ENCODE data around the gene NUP58. TPM values are rescaled to one million over a fixed set of nuclear protein-coding genes. Genes with fewer than 3 reads are reported as not detected.

The NUP58 gene
- total RNA-seq, 1 donor from 2014 or later: 27.4 TPM

DNA sequence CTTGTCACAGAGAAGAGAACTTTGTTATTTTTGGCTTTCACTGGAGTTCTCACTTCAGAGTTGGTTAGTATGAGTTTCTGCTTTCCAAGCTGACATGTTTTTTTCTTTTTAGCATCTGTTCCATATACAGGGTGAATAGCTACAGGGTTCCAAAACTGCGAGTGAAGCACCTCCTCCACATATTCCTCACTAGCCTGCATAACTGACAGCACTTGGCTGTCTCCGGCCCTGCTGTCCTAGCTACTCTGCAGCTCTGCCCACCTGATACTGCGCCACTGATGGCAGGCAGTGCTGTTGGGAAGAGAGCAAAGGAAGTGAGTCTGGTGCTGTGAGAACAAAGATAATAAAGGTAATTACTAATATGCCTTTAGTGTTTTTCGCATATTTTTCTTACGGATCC is 77.1 kb downstream of the NUP58 start:
- ATAC-seq: no peak

GRCh38 chr13:25379011-25379410 is 77.6 kb downstream of the NUP58 start:
- no peak for ATAC-seq

- no peak for ATAC-seq
Observed at GRCh38 chr13:25380082-25380481, 78.7 kb downstream of the NUP58 start.

- ATAC-seq: no peak
Observed at GRCh38 chr13:25380741-25381324, 79.4 kb downstream of the NUP58 start.

DNA sequence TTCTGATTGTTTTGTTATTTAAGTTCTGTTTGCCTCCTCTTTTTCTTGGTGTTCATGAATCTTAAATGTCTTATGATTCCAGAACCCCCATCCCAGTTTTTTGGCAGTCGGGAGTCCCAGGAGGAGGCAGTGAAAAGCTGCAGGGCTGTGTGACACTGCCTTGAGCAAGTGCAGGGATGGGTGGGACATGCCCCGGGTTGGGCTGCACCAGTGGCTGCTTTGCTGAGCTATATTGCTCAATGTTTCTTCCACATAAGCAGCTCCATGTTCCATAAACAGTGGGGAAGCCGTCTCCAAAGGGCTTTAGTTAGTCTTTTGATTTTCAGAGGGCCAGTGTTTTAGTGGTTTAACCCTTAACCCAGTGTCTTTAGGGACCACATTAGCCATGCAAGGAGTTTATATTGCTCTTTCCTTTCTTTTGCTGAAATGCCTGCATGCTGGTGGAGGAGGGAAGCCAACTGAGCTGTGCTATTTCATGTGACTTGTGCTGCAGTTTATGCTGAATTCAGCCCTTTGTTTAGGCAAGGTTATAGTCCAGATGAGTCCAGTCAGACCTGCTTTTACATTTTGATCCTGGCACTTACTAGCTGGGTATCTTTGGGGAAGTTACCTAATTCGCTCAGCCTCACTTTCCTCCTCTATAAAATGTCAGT is 83.5 kb downstream of the NUP58 start:
- no peak for ATAC-seq

DNA sequence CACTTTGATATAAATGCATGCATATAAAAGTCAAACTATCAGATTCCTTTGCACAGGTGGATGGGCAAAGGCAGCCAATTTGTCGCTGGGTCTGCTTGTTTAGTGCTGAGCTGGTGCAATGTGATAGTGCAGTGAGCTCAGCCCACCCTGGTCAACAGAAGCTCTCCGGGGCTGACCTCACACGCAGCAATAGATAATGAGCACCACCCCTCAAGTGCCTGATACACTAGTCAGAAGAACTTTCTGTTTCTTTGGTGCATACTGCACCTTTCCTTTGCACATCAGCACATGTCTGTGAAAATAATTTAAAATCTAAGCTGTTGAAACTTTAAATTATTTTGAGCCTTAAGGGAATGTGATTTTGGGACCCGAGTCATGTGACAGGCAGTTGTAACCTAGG is 90.5 kb downstream of the NUP58 start:
- no peak for ATAC-seq

Other genes starting within 250 kb of the NUP58 start
- gene PABPC3, start 205.5 kb upstream of the NUP58 start, total RNA-seq: 0.12 TPM
- not detected for gene AMER2, start 129.3 kb upstream of the NUP58 start, total RNA-seq
- gene MTMR6, start 14.1 kb upstream of the NUP58 start, total RNA-seq: 7.4 TPM
- gene ATP8A2, start 70.3 kb downstream of the NUP58 start, total RNA-seq: not detected

Measured in esophagus mucosa (tissue), 1 donor.